Tibial nerve (tissue), 4 donors: ENCODE results near the gene GRM3. TPM values are rescaled to one million over a fixed set of nuclear protein-coding genes. Genes with fewer than 3 reads are reported as not detected.
"Not testable (repeated sequence)": the region's sequence is repeated elsewhere in the genome, so short reads cannot be mapped to it uniquely, and the experiment has no call there.

Source experiments
- DNase-seq, 2 donors: peaks; one replicate each; pipeline ENCODE4 v3.0.0-alpha.2; 2019; ENCODE audit warnings: low spot score in 2 of 2
- H3K27ac ChIP-seq, 4 donors: fragments of 200-600 bp; sonication (generic) in 3 of 4; one replicate each; pipeline ENCODE4 v1.5.1; 2017 to 2019; ENCODE audit warnings: mild to moderate bottlenecking in 1 of 4
- H3K27me3 ChIP-seq, 2 donors: fragments of 200-600 bp; sonication (generic) in 1 of 2; one replicate each; pipeline versions ENCODE4 v1.5.1 to v1.6.0; 2017 to 2019
- H3K36me3 ChIP-seq, 3 donors: fragments of 200-600 bp; sonication (generic); one replicate each; pipeline ENCODE4 v1.5.1; 2018 to 2019
- H3K4me1 ChIP-seq, 4 donors: fragments of 200-600 bp; sonication (generic) in 3 of 4; one replicate each; pipeline ENCODE4 v1.5.1; 2017 to 2019
- H3K4me3 ChIP-seq, 4 donors: fragments of 200-600 bp; sonication (generic) in 3 of 4; one replicate each; pipeline ENCODE4 v1.5.1; 2017 to 2019; ENCODE audit warnings: mild to moderate bottlenecking in 1 of 4, moderate library complexity in 1 of 4
- H3K9me3 ChIP-seq, 4 donors: fragments of 200-600 bp; sonication (generic) in 3 of 4; one replicate each; pipeline ENCODE4 v1.5.1; 2017 to 2019
- CTCF ChIP-seq, 5 experiments: fragments of 200-600 bp in 3 of 5; fragments of 450-650 bp in 2 of 5; sonication (generic) in 3 of 5; IDR thresholded peaks; one replicate each; pipeline ENCODE4 v1.5.1; 2016 to 2019; ENCODE audit warnings: antibody characterized with exemption in 5 of 5, mild to moderate bottlenecking in 3 of 5, moderate library complexity in 2 of 5
- EP300 ChIP-seq, 2 donors: sonication (generic); formaldehyde crosslinking; IDR thresholded peaks; one replicate each; pipeline ENCODE4 v1.6.1; 2017; ENCODE audit warnings: antibody characterized with exemption in 2 of 2, mild to moderate bottlenecking in 1 of 2
- POLR2A ChIP-seq, 2 donors: fragments of 450-650 bp; IDR thresholded peaks; one replicate each; pipeline ENCODE4 v1.6.1; 2017; ENCODE audit warnings: antibody characterized with exemption in 2 of 2, mild to moderate bottlenecking in 2 of 2, moderate library complexity in 2 of 2
- WGBS, 2 donors: methylation state at CpG; one replicate each; pipeline ENCODE4 v1.1.5; 2018; 5-methylcytosine and 5-hydroxymethylcytosine counted together
- total RNA-seq, 4 donors: library from RNA; depleted of rRNA; stranded (reverse); fragments of >200 nt; gene quantifications; one replicate each; pipeline ENCODE4 v1.1.0, GENCODE V29; 2016

Gene GRM3
- not detected for total RNA-seq

- H3K4me1 ChIP-seq: peaks cover 0 to 22% (median 3%) of the 10 kb centered on the region in 4 donors
- 0 to 3% methylated on average over 16 to 21 of the region's 23 CpGs for WGBS, 2 donors
- no peak within 1 kb of the TSS for H3K27ac ChIP-seq
- TF ChIP-seq EP300 (IDR thresholded peaks at IDR 0.05): no peak
- no peak for TF ChIP-seq CTCF (IDR thresholded peaks at IDR 0.05)
- no peak for TF ChIP-seq POLR2A (IDR thresholded peaks at IDR 0.05)
- no peaks in the 10 kb centered on the region for H3K9me3 ChIP-seq
- peaks cover 0 to 34% of the 10 kb centered on the region in 2 donors for H3K27me3 ChIP-seq
- DNase-seq: no peak
- peak within 1 kb of the TSS in 3 of 4 donors; percentile 3 to 40 (median 7) for H3K4me3 ChIP-seq
- no peaks in the 10 kb centered on the region for H3K36me3 ChIP-seq
Measured at GRCh38 chr7:86643561-86644281, at the start of gene GRM3. Gene GRM3, plus strand, starts transcription at chr7:86643909. Its CDS starts 121,237 bp downstream, at chr7:86765146.

DNA sequence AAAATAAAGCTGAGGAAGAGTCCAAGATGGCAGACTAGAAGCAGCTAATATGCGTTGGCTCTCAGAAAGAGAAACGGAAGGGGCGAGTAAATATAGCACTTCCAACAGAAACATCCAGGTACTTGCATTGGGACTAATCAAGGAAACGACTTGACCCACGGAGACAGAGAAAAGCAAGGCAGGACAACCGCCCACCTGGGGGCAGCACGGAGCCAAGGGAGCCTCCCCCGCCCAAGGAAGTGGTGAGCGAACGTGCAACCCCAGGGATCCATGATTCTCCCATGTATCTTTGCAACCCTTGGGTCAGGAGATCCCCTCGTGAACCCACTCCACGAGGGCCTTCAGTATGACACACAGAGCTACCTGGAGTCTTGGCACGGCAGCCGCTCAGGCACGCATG is 45.4 kb upstream of the GRM3 start:
- H3K9me3 ChIP-seq: no peaks in the 10 kb centered on the region

DNA sequence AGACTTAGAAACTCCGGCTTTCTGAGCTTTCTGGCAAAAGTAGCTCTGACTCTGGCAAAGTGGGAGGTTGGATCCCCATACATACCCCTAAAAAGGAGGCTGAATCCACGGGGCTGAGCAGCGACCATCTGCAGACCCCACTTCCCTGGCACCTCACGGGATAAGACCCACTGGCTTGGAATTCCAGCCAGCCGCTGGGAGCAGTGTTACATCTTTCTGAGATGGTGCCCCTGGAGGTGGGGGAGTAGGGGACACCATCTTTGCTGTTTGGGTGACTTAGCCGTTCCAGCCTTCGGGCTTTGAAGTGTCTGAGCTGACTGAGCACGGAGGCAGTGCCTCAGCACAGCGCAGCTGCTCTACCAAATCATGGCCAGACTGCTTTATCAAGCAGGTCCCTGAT is 45.0 kb upstream of the GRM3 start:
- Histone ChIP-seq H3K4me3 (no peak overlapping the region), H3K9me3 (no peaks in the 10 kb centered on the region), H3K36me3 (no peaks in the 10 kb centered on the region), H3K27me3 (no peaks in the 10 kb centered on the region), H3K4me1 (no peaks in the 10 kb centered on the region), H3K27ac (no peak overlapping the region)
- no peak for DNase-seq
- TF ChIP-seq EP300 (IDR thresholded peaks at IDR 0.05) (no peak), CTCF (IDR thresholded peaks at IDR 0.05) (no peak), POLR2A (IDR thresholded peaks at IDR 0.05) (no peak)
- 92 to 94% methylated on average over 7 to 9 of the region's 9 CpGs for WGBS, 2 donors

More for the DNA sequence above, 45.4 kb upstream of the GRM3 start:
- Histone ChIP-seq H3K27ac (no peak overlapping the region), H3K36me3 (no peaks in the 10 kb centered on the region), H3K4me1 (no peaks in the 10 kb centered on the region), H3K27me3 (no peaks in the 10 kb centered on the region), H3K4me3 (no peak overlapping the region)
- TF ChIP-seq EP300 (IDR thresholded peaks at IDR 0.05): no peak
- no peak for TF ChIP-seq CTCF (IDR thresholded peaks at IDR 0.05)
- no peak for TF ChIP-seq POLR2A (IDR thresholded peaks at IDR 0.05)
- no peak for DNase-seq
- WGBS, 2 donors: 74% methylated on average over 15 of the region's 15 CpGs

GRCh38 chr7:86600506-86601290 is 43.0 kb upstream of the GRM3 start:
- Histone ChIP-seq H3K36me3 (no peaks in the 10 kb centered on the region), H3K9me3 (peaks cover 0 to 10% (median 0%) of the 10 kb centered on the region in 4 donors), H3K4me3 (no peak overlapping the region), H3K27me3 (no peaks in the 10 kb centered on the region), H3K4me1 (no peaks in the 10 kb centered on the region), H3K27ac (no peak overlapping the region)
- WGBS, 2 donors: 80 to 81% methylated on average over 6 of the region's 6 CpGs
- no peak for DNase-seq
- no peak for TF ChIP-seq CTCF (IDR thresholded peaks at IDR 0.05)
- no peak for TF ChIP-seq EP300 (IDR thresholded peaks at IDR 0.05)
- no peak for TF ChIP-seq POLR2A (IDR thresholded peaks at IDR 0.05)

GRCh38 chr7:86615711-86616110 is 28.0 kb upstream of the GRM3 start:
- 72 to 82% methylated on average over 2 of the region's 2 CpGs for WGBS, 2 donors
- H3K36me3 ChIP-seq, H3K27ac ChIP-seq, H3K9me3 ChIP-seq, H3K27me3 ChIP-seq, H3K4me3 ChIP-seq, DNase-seq, H3K4me1 ChIP-seq: not testable (repeated sequence)
